Measurements from ENCODE around the gene FAM174C.

The FAM174C gene

DNA sequence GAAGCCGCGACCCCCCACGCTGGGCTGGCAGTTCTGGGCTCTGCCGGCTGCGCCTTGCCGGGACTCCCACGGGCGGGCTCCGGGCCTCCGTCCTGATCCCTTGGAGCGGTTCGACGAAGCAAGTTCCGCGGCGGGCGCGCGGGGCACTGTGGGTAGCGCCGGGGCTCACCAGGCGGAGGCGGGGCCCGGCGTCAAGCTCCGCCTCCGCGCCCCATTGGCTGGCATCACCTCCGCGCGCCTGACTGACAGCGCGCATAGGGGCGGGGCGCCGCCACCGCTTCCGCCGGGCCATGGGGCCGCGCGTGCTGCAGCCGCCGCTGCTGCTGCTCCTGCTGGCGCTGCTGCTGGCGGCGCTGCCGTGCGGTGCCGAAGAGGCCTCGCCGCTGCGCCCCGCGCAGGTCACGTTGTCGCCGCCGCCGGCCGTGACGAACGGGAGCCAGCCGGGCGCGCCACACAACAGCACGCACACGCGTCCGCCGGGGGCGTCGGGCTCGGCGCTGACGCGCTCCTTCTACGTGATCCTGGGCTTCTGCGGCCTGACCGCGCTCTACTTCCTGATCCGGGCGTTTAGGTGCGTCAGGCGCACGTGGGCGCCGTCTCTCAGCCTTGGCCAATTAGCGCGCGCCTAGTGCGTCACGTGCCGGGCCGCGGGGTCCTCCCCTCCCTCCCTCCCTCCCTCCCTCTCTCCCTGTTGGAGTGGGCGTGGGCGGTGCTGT lies at the start of gene FAM174C:
FAM174C (plus strand) TSS at position 271 of the 716 bp plus-strand sequence; CDS start at position 291, 20 bp downstream.
- peak; percentile 88 for DNase-seq

DNA sequence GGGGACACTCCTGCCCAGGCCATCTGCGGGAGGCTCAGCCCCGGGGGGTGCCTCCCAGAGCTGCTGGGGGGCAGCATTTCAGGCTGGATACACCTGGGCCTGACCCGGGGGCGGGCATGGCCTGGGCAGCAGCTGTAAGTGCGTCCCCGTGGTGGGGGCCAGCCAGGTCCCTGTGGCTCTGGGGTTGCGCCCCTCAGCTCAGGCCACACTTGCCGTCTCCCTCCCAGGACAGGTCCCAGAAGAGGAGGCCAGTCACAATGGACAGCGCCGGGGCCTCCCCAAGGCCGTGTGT lies 49.2 kb upstream of the FAM174C start:
- no peak for DNase-seq

DNA sequence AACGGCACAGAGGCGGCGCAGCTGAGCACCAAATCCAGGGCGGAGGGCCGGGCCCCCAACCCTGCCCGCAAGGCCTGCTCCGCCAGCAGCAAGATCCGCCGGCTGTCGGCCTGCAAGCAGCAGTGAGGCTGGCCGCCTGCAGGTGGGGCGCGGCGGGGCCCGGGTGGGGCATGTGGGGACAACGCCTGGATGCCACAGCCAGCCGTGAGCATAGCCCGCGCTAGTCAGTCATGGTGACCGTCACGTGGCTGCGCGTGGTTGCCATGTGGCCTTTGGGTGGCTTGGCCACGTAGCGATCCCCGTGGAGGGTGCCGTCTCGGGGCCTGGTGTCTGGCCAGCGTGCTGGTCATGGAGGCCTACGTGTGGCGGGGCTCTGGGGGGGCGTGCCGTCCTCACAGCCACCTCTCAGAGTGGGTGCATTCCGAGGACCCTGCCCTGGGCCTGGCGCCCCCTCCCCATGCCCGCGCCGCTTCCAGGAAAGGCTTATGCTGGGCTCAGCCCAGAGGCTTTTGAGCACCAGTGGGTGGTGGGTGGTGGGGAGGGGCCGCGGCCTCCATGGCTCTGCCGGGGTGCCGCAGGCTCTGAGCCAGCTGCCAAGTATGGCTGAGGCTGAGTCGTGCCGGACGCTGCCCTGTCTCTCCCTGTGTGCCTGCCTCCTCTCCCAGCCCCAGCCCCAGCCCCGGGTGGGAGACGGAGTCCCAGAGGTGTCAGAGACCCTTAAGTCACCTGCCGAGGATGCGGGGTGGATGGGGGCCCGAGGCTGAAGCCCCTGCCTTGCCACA lies 48.6 kb upstream of the FAM174C start:
- no peak for DNase-seq

DNA sequence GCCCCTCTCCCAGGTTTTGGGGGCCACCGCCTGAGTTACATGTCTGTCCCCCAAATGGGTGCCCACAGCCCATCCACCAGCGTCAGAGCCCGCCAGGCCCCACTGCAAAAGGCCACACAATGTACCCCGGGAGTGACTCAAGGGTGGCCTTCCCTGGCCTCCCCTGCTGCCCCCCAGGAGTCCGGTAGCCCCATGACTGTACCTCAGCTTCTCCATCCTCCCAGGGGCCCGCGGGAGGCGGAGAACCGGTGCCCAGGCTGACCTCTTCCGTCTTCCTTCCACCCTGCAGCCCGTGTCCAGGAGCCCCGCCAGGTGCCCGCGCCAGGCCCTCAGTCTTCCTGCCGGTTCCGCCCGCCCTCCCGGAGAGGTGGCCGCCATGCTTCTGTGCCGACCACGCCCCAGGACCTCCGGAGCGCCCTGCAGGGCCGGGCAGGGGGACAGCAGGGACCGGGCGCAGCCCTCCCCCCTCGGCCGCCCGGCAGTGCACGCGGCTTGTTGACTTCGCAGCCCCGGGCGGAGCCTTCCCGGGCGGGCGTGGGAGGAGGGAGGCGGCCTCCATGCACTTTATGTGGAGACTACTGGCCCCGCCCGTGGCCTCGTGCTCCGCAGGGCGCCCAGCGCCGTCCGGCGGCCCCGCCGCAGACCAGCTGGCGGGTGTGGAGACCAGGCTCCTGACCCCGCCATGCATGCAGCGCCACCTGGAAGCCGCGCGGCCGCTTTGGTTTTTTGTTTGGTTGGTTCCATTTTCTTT lies 47.9 kb upstream of the FAM174C start:
- DNase-seq = no peak

DNA sequence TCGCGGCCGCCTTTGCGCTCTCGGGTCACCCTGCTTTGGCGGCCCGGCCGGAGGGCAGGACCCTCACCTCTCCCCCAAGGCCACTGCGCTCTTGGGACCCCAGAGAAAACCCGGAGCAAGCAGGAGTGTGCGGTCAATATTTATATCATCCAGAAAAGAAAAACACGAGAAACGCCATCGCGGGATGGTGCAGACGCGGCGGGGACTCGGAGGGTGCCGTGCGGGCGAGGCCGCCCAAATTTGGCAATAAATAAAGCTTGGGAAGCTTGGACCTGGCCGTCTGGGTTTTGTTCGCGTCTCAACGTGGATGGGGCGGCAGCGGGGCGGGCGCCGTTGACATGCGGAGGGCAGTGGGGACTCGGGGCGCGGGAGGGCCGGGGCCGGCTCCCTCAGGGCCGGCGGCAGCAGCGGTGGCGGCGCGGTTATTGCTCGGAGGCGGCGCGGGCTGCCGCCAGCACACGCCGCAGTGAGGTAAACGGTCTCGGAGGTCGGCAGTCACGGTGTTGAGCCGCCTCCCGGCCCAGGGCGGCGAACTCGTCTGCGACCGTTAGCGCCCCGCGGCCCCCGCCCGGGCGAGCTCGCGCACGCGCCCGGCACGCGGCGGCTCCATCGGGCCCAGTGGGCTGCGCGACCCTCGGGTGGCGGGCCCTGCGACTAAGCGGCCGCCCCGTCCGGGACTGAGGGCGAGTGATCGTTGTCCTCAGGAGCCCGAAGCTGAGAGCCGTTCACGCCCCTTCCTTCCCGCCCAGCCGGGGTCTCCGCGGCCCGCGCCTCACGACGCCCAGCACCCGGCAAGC lies 47.0 kb upstream of the FAM174C start:
- DNase-seq = no peak

DNA sequence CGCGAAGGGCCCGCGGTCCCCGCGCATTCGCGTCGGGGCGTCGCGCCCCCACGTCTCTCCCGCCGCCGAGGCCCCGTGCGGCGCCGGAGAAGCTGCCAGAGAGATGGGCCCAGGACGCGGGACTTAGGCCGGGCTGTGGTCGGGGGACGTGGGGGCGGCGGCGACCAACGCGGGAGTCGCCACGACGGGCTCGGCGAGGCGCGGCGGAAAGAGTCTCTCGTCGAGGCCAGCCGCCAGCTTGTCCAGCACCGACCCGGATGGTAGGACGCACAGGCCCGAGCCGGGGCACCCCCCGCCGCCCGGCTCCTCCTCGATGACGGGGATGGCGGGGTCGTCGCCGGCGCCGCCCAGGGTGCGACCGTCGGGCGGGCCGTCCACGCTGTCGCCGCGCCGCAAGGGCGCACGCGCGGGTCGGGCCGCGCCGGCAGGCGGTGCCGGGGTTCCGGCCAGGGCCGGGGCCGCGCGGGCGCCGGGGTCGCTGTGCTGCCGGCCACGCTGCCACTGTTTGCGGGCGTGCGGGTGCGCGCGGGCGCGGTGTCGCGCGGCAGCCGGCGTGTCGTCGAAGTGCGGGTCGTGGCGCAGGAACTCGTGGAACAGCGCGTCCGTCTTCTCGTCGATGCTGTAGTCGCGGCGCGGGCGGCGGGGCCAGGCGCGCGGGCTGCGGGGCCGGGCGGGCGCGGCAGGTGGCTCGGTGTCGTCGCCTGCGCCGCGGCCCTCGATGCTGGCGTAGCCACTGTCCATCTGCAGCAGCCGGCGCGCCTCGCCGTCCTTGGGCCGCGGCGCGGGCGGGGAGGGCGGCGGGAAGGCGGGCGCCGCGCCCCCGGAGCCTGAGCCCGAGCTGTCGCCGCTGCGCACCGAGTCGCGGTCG lies 46.0 kb upstream of the FAM174C start:
- no peak for DNase-seq

DNA sequence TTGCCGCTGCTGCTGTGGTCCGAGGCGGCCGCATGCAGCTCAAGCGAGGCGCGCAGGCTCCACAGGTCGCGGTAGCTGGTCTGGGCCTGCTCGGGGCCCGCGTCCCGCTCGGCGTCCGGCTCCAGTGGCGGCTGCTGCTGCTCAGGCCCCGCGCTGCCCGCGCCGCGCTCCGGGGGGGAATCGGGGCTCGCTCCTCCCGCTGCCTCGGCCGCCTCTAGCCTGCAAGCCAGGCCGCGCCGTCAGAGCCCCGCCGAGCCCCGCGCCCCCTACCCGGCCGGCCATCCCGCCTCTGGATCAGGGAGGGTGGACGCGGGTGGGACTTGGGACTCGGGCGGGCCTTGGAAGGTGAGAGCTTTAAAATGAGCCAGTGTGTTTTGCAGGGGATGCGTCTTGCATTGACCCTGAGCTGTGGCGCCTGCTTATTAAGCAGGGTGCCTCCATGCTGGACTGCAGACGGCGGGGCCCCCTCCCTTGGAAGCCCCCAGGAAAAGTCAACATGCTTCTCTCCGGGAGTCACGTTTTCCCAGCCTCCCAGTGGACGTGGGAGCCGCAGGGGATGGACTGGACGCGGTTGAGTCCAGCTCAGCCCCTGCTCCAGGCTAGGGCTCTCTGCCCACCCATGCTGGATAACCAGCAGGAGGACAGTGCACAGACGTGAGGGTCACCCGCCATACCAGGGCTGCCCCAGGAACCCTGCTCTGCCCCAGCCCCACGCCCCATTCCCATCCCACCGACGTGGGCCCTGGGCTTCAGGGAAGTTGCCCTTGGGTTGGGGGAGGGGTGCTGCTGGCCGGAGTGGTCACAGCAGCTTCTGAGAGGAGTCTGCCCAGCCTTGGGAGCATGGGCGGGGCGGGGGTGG lies 45.2 kb upstream of the FAM174C start:
- DNase-seq = no peak

DNA sequence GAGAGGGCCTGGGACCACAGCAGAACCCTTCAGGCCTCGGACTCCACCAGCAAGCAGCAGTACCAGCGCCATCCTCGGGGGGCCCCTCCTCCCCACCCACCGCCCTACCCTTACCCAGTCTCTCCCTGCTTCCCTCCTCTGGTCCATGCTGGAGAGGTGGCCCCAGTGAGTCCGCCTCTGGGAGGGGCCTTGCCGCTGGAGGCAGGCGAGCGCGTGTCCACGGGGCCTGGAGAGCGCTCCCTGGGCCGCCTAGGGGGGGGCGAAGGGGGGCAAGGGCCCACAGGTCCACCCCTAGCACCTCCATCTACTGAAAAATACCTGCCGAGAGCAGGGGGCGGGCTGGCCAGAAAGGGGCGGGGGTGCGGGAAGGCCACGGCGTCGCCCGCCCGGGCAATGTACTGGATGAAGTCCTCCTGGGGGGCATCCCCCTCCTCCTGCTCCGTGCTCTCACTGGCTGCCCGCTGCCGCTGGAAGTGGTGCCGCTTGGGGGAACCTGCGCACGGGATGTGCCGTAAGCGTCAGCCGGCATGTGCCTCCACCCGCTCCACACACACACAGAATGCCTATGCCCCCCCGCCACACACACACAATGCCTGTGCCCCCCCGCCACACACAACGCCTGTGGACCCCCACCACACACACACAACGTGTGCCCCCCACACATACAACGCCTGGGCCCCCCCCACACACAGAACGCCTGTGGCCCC lies 44.4 kb upstream of the FAM174C start:
- no peak for DNase-seq

DNA sequence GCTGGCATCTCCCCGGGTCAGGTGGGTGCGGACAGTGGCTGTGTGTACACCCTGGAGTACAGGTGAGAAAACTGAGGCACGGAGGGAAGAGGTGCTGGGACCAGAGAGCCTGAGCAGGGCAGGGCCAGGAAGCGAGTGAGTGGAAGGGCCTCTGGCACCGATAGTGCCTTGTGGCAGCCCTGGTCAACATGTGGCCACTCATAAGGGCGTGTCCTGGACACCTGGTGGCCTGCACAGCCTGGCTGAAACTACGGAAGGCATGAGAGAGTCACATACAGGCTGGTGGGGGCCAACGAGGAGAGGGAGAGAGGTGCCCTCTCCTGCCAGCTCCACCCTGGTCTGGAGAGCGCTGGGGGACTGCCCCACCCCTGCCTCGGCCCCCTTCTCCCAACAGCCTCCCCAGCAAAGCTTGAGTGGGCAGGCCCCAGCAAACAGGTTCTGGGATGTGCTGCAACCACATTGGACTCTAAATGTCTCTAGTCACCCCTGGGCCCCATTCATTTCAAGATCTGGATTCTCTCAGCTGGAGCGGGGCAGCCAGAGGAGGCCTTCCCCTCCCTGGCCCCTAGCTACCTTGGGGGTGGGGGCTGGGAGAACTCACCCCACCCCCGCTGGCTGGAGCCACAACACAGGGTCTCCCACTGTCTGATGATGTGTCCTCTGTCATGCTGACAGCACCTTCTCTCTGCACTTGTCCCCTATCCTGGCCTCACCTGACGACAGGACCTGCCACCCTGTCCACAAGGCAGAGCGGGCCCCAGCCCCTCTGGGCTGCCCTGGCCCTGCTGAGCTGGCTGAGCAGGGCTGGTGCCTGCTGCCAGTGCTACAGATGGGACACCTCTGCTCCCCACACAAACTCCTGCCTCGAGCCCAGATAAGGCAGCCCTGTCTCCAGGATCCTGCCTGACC lies 43.3 kb upstream of the FAM174C start:
- no peak for DNase-seq

DNA sequence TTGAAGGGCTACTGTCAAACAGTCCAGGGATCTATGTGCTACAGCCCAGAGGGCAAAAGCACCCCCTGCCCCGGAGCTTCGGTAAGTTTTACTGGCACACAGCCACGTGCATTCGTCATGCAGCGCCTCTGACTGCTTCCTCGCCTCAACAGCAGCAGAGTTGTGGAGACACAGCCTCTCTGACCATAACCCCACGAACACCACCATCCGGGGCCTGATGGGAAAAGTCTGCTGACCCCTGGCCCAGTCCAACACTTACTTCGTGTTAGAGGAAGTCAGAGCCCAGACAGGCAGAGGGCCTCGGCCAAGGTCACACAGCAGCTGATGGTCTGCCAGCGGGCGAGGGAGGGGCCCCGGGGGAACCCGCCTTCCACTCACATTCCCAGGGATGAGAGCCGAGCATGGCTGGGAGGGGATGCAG lies 42.7 kb upstream of the FAM174C start:
- DNase-seq = no peak

DNA sequence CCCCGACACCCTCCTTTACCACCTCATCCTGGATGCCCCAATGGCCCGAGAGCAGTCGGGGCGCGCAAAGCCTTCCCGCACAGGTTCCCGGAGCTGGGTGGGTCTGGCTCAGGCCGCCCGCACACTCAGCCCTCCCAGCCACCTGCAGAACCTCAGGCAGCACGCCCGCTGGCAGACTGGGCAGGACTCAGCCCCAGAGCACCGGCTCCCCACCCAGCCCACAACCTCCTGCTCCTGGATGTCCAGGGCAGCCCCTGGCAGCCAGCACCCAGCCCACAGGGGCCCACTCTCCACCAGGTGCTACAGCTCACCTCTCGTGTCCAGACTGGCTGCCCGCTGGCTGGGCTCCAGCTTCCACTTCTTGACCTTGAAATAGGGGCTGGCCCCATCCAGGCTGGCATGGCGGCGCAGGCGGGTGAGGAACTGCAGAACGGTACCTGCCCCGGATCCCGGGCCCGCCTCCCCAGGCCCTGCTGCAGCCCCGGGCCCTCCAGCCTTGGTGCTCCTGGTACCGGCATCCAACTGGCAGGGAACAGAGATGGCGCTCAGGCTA lies 42.1 kb upstream of the FAM174C start:
- no peak for DNase-seq

DNA sequence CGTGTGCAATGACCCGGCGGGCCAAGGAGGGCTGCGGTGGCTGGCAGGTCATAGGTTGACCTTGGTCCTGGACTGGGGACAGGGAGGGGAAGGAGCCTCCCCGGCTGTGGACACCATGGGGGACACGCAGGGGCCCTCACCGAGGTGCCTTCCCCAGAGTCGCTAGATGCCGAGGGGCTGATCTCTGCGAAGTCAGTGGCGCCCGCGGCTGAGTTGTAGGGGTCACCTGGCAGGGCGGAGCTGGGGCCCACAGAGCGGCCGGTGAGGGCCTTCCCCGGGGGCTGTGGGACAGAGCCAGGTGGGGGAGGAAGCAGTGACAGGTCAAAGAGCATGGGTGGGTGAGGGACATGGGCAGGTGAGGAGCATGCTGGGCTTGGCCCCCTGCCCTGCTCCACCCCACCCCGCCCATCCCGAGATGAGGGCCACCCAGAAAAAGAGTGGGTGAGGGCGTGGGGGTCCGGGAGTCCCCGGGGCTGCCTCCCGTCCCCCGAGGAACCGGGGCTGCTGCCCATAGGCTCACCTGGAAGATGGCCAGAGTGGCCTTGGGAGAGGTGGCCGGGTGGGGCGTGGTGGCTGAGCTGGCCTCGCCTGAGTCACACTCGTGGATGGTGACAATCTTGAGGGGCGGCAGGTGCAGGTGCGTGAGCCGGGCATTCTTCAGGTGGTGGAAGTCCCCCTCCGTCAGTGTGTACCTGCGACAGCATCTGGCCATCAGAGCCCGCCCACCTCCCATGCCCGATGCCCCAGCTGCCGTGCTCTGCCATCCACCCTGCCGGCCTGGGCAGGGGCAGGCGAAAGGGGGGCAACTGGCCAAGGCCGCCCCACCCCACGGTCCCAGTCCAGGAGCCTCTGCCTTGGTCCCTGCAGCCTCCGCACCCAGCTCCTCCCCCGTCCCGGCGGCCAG lies 41.0 kb upstream of the FAM174C start:
- DNase-seq = no peak

DNA sequence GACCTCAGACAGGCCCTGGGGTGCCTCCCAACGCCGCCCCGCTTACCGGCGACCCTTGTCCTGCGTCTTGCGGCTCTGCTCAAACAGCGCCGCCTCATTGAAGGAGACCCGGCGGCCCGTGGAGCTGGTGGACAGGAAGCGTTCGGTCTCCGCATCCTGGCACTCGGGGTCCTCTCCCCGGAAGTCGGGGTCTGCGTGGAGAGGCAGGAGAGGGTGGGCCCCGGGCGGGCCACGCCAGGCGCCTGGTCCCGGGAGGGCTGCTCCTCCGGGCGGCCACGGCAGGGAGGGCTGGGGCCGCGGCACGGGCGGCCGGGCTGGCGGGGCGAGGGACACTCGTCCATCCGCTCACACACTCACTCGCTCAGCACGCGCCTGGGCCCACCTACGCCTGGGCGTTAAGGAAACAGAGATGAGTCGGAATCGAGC lies 40.4 kb upstream of the FAM174C start:
- no peak for DNase-seq

DNA sequence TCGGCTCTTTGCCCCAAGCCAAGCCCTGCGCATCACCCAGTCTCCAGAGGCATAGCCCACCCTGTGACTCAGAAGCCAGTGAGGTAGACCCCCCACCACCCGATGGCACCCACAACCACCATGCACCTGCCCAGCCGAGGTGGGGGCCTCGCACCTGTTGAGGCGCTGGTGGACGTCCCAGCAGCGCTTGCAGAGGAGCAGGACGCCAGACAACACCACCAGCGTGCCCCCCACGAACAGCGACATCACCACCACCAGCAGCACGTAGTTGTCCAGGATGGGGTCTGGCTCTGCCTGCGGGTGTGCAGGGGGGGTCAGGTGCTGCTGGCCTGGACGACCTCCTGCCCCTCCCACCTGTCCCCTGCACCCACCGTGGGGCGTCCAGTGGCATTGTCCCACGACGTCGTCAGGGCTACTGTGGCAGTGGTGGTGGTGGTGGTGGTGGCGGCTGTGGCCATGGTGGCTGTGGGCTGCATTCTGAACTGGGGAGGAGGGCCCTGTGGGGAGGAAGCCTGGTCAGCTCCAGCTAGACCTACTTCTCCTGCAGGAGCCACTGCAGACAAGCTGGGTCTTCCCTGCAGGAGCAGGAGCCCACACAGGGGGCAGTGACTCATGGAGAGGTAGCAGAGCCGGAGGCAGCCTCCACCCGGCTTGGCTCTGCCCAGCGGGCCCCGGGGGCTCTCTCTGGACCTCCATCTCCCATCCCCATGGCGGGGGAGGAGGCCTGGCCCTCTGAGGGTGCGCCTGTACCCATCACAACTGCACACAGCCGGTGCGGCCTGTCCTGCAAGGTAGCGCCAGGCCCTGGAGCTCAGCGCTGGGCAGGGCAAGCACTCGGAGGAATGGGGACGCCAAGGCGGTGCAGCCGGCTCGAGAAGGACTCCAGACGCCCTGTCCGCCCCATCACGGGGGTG lies 39.4 kb upstream of the FAM174C start:
- DNase-seq = no peak

DNA sequence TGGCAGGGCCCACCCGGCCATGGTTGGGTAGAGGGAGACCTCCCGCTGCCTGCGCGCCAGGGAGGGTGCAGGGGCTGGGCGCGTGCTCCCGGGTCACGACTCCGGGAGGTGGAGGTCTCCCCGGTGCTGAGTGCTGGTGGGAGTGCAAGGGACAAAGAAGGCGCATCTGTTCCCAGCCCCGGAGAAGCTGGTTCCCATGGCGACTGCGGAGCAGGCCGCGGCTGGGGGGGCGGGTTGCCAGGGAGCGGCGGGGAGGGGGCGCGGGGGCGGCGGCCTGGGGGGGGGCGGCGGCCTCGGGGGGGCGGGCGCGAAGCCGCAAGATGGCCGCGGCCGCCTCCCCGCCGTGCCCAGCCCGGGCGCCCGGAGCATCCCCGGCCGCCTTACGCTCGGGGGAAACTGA lies 38.8 kb upstream of the FAM174C start:
- DNase-seq = no peak

DNA sequence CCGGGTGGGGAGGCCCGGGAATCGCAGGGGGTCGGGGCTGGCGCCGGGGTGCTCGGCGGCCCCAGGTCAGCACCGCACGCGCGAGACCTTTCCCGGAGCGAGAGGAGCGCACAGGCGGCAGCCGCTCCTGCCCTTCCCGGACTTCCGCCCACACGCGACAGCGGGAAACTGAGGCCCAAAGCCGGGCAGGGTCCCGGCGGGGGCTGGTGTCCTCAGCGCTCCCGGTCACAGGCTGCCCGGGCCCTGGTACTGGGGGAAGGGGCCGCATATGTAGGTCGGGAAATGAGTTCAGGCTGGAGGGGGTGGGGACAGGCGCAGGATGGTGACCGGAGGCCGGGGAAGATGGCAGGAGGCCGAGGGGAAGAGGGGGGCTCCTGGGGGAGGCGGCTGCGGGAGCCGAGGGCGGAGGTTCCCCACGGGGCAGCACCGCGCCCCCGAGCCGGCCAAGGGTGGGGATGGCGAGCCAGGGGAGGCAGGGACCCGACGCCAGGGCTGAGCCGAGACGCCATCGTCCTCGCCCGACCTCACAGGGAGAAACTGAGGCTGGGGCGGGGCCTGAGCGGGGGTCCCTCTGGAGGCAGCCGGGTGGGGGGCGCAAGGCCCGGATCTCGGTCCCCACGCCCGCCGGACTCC lies 38.2 kb upstream of the FAM174C start:
- no peak for DNase-seq

Measured in amniotic stem cell (primary cell).